HL-60 (cell line): ENCODE results near the gene KRT81.

Source experiments
- DNase-seq, 2 experiments: peaks; one replicate each; pipeline ENCODE4 v3.0.0-alpha.2; 2010 to 2020; ENCODE audit warnings: low read depth in 1 of 2, low spot score in 1 of 2
- H3K27ac ChIP-seq: fragments of 250-450 bp; sonication (Bioruptor Pico); replicated peaks from 2 replicates; pipeline ENCODE4 v1.5.1; 2020; ENCODE audit warnings: mild to moderate bottlenecking, moderate library complexity
- H3K27me3 ChIP-seq: fragments of 250-450 bp; sonication (Bioruptor Pico); 2 replicates; pipeline ENCODE4 v1.5.1; 2021; ENCODE audit warnings: mild to moderate bottlenecking, moderate library complexity; ENCODE audit not compliant: insufficient read depth, poor library complexity, severe bottlenecking
- H3K4me3 ChIP-seq: replicated peaks from 2 replicates; pipeline ENCODE4 v1.5.1; 2011; ENCODE audit warnings: mild to moderate bottlenecking, control low read depth, low read length; ENCODE audit not compliant: insufficient read depth
- CTCF ChIP-seq: IDR thresholded peaks from one replicate; pipeline ENCODE4 v1.5.1; 2011; ENCODE audit warnings: low read length, control low read depth, inconsistent platforms; ENCODE audit not compliant: insufficient read depth
- GABPA ChIP-seq: IDR thresholded peaks from 2 replicates; pipeline ENCODE4 v1.6.1; 2012; ENCODE audit warnings: low read depth
- POLR2AphosphoS5 ChIP-seq: IDR thresholded peaks from 2 replicates; pipeline ENCODE4 v1.6.1; 2012; ENCODE audit warnings: low read depth
- REST ChIP-seq: IDR thresholded peaks from 2 replicates; pipeline ENCODE4 v1.6.1; 2012; ENCODE audit warnings: low read depth; ENCODE audit not compliant: insufficient replicate concordance
- SPI1 ChIP-seq: IDR thresholded peaks from 2 replicates; pipeline ENCODE4 v1.6.1; 2012; ENCODE audit warnings: low read depth, mild to moderate bottlenecking, borderline replicate concordance

KRT81 gene

GRCh38 chr12:52285851-52286530, 5.3 kb downstream of the KRT81 start:
- TF ChIP-seq POLR2AphosphoS5 (no peak), REST (no peak), CTCF (no peak)
- H3K4me3 ChIP-seq: no peak overlapping the region

GRCh38 chr12:52285172-52285745, 6.1 kb downstream of the KRT81 start:
- no peak for DNase-seq
- Histone ChIP-seq H3K27me3 (peaks cover 2% of the 10 kb centered on the region), H3K4me3 (no peak overlapping the region), H3K27ac (no peak overlapping the region)
- no peak for TF ChIP-seq POLR2AphosphoS5
- no peak for TF ChIP-seq SPI1
- TF ChIP-seq CTCF: no peak
- no peak for TF ChIP-seq REST
- TF ChIP-seq GABPA: no peak

More at GRCh38 chr12:52285851-52286530, 5.3 kb downstream of the KRT81 start:
- Histone ChIP-seq H3K27me3 (no peaks in the 10 kb centered on the region), H3K27ac (no peak overlapping the region)
- no peak for DNase-seq

- no peak for DNase-seq
- Histone ChIP-seq H3K27me3 (peaks cover 2% of the 10 kb centered on the region), H3K27ac (no peak overlapping the region), H3K4me3 (no peak overlapping the region)
- TF ChIP-seq CTCF (no peak), REST (no peak), GABPA (no peak), POLR2AphosphoS5 (no peak), SPI1 (no peak)
Measured at GRCh38 chr12:52284562-52285171, 6.7 kb downstream of the KRT81 start.
